Measurements from ENCODE around the gene TM4SF18.
"Not testable (repeated sequence)": the region's sequence is repeated elsewhere in the genome, so short reads cannot be mapped to it uniquely, and the experiment has no call there.

TM4SF18 gene

GRCh38 chr3:149368201-149368673, 34.8 kb upstream of the TM4SF18 start:
- DNase-seq = no peak

GRCh38 chr3:149366941-149367840, 33.8 kb upstream of the TM4SF18 start:
- DNase-seq = no peak

GRCh38 chr3:149366031-149366430, 32.6 kb upstream of the TM4SF18 start:
- no peak for DNase-seq

GRCh38 chr3:149364624-149365023, 31.2 kb upstream of the TM4SF18 start:
- DNase-seq = no peak

- no peak for DNase-seq
Observed at GRCh38 chr3:149363053-149363452, 29.6 kb upstream of the TM4SF18 start.

- no peak for DNase-seq
Observed at GRCh38 chr3:149362366-149362765, 28.9 kb upstream of the TM4SF18 start.

- no peak for DNase-seq
Observed at GRCh38 chr3:149356630-149357029, 23.2 kb upstream of the TM4SF18 start.

GRCh38 chr3:149356044-149356592, 22.7 kb upstream of the TM4SF18 start:
- DNase-seq = no peak

- DNase-seq = no peak
Observed at GRCh38 chr3:149353581-149354184, 20.2 kb upstream of the TM4SF18 start.

GRCh38 chr3:149352556-149352955, 19.1 kb upstream of the TM4SF18 start:
- DNase-seq = peak; percentile 15

GRCh38 chr3:149343951-149344350, 10.5 kb upstream of the TM4SF18 start:
- DNase-seq = no peak

GRCh38 chr3:149342413-149343380, 9.3 kb upstream of the TM4SF18 start:
- DNase-seq = no peak

GRCh38 chr3:149340310-149340933, 7.0 kb upstream of the TM4SF18 start:
- no peak for DNase-seq

- no peak for DNase-seq
Observed at GRCh38 chr3:149339931-149340309, 6.5 kb upstream of the TM4SF18 start.

GRCh38 chr3:149337486-149337885, 4.0 kb upstream of the TM4SF18 start:
- DNase-seq = not testable (repeated sequence)

- no peak for DNase-seq
Observed at GRCh38 chr3:149336925-149337324, 3.5 kb upstream of the TM4SF18 start.

- no peak for DNase-seq
Observed at GRCh38 chr3:149332771-149333170, 665 bp downstream of the TM4SF18 start.

- DNase-seq = no peak
Observed at GRCh38 chr3:149332227-149332765, 1.1 kb downstream of the TM4SF18 start.

GRCh38 chr3:149331396-149331795, 2.0 kb downstream of the TM4SF18 start:
- DNase-seq = no peak

- DNase-seq = no peak
Observed at GRCh38 chr3:149330609-149331331, 2.7 kb downstream of the TM4SF18 start.

- no peak for DNase-seq
Observed at GRCh38 chr3:149327156-149327555, 6.3 kb downstream of the TM4SF18 start.
